GM10266 (cell line): ENCODE measurements around the gene PSMB7.

Experiments used
- DNase-seq: peaks from one replicate; pipeline ENCODE4 v3.0.0; 2012; ENCODE audit errors: extremely low spot score
- TF ChIP-seq, protein P1 (sequence below): IDR thresholded peaks from 2 replicates; pipeline ENCODE4 v1.5.1; 2012; ENCODE audit warnings: mild to moderate bottlenecking, low read depth; ENCODE audit not compliant: control insufficient read depth, insufficient read depth; ENCODE audit errors: missing control alignments

PSMB7 gene

DNA sequence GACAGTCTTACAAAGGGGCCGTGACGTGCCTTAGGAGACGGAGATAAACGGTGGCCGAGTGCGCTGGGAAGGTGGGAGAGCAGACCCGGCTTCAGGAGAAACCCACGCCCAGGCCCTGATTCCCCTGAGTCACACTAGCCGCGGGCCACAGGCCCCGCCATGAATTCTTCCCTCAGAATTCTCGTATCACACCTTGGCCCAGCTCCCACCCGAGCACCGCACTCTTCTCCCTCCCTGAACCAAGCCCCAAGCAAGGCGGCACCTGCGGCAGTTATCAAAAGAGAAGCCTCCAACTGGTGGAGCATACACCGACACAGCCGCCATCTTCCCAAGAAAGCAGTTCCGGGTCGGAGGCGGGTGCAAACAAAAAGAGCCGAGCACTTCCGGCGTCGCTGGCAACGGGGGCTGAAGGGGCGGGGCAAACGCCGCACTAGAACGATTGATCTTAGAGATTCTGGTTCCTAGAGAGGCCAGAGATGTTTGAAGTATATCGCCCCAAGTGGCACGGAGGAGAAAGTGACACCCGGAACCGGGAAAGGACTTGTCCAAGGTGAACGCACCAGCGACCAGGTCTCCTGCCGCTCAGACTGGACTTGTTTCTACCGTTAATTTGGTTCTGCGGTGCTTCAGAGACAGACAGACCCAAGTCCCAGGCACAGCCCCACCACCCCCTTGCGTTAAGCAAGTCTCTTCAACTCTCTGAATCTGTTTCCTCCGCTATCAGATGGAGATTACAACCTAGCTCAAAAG lies at the start of gene PSMB7:
Gene PSMB7 (minus strand): TSS at position 341 of the 750 bp plus-strand sequence. CDS start 17 bp downstream, at position 324.
- peak; percentile 90 for DNase-seq
- TF ChIP-seq, protein P1, sequence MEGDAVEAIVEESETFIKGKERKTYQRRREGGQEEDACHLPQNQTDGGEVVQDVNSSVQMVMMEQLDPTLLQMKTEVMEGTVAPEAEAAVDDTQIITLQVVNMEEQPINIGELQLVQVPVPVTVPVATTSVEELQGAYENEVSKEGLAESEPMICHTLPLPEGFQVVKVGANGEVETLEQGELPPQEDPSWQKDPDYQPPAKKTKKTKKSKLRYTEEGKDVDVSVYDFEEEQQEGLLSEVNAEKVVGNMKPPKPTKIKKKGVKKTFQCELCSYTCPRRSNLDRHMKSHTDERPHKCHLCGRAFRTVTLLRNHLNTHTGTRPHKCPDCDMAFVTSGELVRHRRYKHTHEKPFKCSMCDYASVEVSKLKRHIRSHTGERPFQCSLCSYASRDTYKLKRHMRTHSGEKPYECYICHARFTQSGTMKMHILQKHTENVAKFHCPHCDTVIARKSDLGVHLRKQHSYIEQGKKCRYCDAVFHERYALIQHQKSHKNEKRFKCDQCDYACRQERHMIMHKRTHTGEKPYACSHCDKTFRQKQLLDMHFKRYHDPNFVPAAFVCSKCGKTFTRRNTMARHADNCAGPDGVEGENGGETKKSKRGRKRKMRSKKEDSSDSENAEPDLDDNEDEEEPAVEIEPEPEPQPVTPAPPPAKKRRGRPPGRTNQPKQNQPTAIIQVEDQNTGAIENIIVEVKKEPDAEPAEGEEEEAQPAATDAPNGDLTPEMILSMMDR, result peak; percentile 79

DNA sequence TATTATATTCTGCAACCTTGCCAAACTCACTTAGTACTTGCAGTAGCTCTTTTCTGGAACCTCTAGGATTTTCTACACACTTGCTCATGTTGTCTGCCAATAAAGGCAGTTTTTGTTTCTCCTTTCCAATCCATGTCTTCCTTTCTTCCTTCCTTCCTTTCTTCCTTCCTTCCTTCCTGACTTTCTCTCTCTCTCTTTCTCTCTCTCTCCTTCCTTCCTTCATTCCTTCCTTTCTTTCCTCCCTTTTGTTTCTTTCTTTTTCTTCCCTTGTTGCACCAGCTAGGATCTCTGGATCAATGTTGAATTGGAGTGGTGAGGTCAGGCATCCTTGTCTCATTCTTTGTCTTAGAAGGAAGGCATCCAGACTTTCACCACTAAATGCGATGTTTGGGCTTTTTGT lies 47.5 kb upstream of the PSMB7 start:
- DNase-seq, result no peak
- TF ChIP-seq, protein P1, result no peak

DNA sequence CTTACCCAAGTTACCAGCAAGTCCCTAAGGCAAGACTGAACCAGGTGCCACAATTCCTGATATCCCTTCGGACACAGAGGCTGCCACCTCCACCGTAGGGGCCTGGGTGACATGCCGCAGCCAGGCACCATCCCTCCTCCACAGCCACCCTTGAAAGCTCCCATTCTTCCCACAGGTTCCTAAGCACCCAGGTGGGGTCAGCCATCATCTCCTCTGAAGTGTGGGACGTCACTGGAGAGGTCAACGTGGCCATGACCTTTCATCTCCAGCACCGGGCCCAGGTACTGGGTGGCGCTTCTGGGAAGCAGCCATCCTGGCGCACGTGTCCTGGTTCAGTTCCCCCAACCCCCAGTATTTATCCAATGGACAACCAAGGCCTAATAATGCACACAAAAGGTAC lies 43.2 kb upstream of the PSMB7 start:
- no peak for DNase-seq
- TF ChIP-seq, protein P1, result no peak

DNA sequence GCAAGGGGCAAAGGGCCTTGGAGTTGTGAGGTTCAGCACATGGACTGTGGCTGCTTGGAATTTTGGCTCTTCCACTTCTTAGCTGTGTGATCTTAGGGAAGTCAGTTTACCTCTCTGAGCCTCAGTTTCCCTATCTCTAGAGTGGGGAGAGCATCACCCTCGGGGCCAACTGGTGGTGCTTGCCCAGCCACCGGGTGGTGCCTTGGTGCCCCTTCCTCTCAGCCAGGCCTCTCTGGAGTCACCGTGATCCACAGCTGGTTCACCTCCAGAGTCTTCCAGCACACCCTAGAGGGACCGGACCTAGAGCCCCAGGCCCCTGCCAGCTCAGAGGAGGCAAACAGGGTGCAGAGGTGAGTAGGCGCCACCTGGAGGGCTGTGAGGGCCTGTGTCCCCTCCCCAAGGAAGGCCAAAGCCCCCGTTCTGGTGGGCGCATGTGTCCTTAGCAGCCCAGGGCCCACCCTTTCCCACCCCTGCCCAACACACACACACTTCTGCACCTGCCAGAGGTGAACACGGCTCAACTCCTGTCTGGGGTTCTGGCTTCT lies 42.7 kb upstream of the PSMB7 start:
- no peak for DNase-seq
- TF ChIP-seq, protein P1, result no peak

DNA sequence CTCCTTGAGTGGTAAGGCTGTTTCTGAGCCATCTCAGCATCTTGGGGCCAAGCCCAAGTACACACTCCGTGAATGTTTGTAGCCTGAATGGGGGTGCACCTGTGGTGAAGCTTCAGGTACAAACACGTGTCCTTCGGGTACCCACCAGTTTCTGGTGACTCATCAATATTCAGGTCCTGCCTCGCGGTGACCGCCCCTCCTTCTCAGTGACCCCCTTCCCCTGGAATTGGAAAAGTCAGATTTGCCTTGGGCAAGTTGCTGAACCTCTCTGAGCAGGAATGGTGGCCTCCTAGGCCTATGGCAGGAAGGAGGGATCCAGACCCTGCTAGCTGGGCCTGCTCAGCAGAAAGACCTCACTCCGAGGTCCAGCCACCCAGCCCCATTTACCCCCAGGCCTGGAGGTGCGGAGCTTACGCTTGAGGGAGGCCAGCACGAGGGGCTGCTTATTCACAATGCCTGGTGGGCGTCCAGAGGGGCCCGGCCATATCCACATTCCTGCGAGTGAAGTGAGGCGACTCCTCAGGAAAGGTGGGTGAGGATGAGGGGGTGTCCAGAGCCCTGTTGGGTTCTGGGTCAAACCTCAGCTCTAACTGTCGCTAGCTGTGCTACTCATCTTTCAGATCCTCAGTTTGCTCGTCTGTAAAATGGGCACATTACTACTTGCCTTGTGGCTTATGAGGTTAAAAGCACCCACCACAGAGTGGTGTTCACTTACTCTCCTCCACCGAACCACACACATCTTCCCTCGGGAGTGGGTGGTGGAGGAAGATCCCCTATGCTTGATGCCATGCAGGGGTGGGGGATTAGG lies 42.0 kb upstream of the PSMB7 start:
- DNase-seq, result no peak
- TF ChIP-seq, protein P1, result no peak

DNA sequence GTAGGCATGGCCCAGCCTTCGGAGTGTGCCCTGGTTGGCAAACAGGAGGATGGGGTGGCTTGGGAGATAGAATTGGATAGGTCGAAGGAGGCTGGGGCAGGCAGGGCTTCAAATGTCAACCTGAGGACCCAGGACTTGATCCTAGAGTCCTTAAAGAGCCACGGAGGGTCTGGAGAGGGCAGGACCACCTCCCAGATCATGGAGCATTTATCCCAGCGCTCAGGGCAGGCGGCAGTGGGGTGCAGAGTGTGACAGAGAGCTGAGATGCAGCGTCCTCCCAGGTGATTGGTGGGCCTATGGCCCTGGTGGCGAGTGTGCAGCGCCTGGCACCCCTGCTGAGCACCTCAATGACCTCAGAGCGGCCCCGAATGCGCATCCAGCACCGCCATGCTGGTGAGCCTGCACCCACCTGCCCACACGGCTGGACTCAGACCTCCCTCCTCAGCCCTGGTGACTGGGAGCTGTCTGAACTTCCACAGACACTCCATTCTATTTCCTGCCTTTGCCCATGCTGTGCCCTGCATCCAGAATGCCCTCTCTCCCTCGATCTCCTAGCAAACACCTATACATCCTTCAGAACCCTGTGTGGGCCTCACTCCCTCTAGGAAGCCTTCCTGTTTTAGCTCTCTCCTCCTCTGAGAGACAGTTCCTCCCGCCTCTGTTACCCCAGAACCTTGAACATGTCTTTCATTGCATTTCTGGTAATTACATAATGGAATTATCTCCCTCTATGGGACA lies 41.3 kb upstream of the PSMB7 start:
- no peak for DNase-seq
- TF ChIP-seq, protein P1, result no peak

DNA sequence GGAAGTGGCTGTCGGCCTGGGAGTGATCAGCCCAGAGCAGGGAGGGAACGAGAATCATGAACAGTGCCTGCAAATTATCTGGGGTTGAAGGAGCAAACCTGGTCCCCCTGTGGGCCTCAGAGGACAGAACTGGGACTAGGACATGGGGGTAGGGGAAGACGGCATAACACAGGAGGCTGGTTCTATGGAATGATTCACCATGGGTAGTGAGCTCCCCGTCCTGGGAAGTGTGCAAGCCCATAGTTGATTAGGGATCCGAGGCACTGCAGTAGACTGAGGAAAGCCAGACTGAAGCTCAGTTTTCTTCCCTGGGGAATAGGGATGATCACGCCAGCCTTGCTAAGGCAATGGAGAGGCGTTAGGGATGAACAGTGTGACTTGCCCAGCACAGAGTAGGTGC lies 40.6 kb upstream of the PSMB7 start:
- TF ChIP-seq, protein P1, result no peak
- no peak for DNase-seq
